Activated CD4-positive, alpha-beta T cell treated with anti-CD3 and anti-CD28 coated beads for 48 hours (primary cell): ENCODE results near the gene SLC31A2.

Source experiments
- DNase-seq: peaks from one replicate; pipeline ENCODE4 v3.0.0-alpha.2; 2020

Gene SLC31A2

GRCh38 chr9:113151696-113152630 lies 1.2 kb downstream of the SLC31A2 start:
- DNase-seq, result no peak

- no peak for DNase-seq
Measured at GRCh38 chr9:113152699-113153098, 1.9 kb downstream of the SLC31A2 start.

DNA sequence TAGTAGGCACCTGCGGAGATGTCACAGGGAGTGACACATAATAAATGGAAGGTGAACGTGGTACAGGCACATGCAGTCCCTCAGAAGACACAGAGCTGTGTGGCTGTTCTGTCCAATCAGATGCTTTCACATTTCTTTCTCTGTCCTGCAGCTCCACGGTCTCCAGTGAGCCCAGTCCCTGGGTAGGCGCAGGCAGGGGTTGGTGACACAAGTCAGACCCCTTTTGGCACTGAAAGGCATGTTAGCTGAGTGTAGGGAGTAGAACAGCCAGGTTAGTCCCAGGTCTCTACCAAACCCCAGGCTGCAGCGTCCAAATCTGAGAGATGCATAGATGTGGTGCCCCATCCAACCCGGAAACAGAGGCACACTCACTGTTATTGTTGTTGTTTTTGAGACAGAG lies 2.8 kb downstream of the SLC31A2 start:
- DNase-seq, result no peak

- DNase-seq, result no peak
Measured at GRCh38 chr9:113154471-113154870, 3.7 kb downstream of the SLC31A2 start.

DNA sequence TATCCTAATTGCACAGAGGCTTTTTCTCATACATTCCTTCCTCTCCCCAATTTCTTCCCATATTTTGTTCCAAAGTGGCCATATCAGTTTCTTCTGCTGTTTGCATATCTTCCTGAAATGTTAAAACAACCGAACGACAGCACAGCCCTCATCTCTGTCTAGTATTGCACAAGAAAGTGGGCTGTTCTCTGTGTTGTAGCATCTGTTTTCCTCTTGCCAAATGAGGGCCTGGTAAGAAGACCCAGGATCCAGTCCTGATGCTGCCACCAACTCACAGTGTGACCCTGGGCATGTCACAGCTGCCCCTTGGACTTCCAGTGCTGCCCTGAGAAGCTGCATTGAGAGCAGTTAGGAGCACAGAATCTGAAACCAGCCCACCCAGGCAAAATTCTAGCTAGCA lies 4.1 kb downstream of the SLC31A2 start:
- no peak for DNase-seq

DNA sequence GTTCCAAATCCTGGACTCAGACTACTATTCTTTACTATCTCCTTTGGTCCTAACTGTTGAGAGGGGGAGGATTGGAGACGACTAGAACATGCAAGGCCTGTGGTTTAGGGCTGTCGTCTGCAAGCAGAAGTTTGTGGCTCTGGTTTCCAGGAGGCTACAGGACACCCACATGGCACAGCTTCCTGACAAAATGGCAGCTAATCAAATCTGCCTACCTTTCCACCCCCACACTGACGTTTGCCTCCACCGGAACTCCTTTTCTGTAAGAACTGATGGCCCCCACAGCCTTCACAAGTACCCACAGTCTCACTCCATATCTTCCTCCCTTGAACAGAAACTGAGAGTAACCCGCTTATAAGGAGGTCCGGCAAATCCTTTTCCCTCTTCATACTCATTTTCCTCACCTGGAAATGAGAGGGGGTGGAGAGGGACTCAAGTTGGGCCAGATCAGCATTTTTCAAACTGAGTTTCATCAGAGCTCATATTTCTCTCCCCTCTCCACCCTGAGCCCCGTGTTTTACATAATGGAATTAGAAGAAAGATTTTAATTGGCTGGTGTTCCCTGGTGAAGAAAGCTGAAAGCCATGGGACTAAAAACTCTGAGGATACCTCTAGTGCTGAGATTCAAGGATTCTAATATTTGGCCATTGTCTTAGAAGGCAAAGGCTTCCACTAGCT lies 5.2 kb downstream of the SLC31A2 start:
- DNase-seq, result peak; percentile 58

GRCh38 chr9:113156880-113157279 lies 6.1 kb downstream of the SLC31A2 start:
- DNase-seq, result no peak

DNA sequence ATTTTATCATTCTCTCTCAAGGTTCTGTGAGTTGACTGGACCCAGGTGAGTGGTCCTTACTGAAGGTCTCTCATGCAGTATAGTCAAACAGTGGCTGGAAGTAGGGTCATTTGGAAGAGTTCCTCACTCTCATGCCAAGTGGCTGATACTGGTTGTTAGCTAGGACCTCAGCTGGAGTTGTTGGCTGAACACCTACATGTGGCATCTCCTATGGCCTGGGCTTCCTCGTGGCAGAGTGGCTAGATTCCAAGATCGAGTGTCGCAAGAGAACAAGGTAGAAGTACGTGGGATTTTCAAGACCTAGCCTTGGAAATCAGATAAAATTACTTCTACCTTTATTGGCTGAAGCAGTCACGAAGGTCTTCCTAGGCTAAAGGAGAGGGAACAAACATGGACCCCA lies 7.6 kb downstream of the SLC31A2 start:
- no peak for DNase-seq

DNA sequence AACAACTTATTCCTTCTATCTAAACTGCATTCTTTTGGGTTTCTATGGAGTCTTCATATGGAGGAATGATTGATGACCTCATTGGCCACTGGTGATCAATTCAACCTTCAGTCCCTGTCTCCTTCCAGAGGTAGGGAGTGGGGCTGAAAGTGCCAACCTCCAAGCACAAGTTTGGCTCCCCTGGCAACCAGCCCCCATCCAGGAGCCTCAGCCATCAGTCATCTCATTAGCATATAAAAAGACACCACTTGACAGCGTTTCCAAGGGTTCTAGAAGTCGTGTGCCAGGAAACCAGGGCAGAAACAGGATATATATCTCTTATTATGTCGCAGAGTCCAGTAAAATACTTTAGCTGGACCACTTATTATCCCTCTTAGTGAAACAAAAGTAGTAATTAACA lies 9.8 kb downstream of the SLC31A2 start:
- no peak for DNase-seq

DNA sequence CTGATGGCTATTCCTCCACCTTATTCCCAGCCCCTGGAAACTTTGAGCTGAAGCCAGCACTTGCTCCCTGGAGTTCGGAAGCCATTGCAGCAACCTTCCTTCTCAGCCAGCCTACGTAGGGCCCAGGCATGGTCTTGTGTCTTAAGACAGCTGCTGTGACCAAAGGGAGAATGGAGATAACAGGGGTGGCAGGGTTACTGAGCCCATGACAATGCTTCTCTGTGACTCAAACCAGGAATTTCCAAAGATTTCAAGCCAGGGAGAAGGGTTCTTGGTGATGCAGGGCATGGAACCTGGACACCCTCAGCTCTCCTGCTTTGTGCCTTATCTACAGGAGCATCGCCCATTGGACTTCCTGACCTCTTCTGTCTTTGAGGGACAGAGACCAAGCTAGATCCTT lies 12.2 kb downstream of the SLC31A2 start:
- no peak for DNase-seq

DNA sequence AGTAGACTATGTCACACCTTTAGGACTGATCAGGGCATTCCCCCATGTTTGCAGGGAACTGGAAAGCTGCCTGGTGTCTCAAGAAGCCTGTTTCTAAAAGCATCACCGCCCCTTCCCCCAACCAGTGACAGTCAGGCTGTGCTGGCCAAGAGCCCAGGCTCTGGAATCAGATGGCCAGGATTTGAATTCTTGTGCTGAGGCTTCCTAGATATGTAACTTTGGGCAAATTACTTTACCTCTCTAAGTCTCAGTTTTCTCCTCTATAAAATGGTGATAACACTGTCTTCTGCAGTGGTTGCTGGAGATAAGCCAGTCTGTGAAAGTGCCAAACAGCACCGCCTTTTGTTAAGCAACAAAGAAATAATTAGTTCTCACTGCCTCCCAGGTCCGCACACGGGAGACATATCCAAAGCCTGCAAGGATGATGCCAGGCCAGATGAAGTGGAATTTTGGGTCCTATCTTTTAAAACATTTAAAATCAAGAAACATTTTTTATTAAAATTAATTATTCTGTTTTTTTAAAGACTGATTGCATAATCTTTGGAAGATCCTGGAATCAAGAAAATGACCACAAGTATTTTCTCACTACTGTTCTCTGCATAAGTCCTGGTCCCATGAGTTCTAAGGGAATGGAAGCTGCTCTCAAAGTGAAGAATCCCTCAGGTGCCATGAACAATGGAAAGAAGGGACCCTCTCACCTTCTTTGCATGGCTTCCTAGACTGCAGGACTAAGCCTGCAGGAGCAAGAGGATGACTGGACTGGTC lies 13.9 kb downstream of the SLC31A2 start:
- DNase-seq, result no peak

- DNase-seq, result no peak
Measured at GRCh38 chr9:113166039-113166438, 15.2 kb downstream of the SLC31A2 start.

- DNase-seq, result no peak
Measured at GRCh38 chr9:113168809-113169208, 18.0 kb downstream of the SLC31A2 start.

- no peak for DNase-seq
Measured at GRCh38 chr9:113173341-113173740, 22.5 kb downstream of the SLC31A2 start.

DNA sequence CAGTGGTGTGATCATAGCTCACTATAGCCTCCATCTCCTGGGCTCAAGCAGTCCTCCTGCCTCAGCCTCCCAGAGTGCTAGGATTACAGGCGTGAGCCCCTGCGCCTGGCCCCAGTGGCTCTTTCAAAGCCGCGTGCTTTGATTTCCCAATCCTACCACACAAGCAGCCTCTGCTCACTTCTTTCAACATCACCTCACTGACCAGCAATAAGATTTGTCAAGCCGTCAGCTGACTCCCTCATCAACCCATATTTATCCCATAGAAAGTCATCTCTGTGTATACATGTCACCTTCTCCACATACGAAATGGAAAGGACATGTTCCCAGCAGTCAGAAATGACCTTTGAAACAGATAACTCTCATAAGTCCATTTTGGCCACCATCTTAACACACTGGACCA lies 26.0 kb downstream of the SLC31A2 start:
- no peak for DNase-seq

GRCh38 chr9:113177251-113177650 lies 26.4 kb downstream of the SLC31A2 start:
- DNase-seq, result no peak

- no peak for DNase-seq
Measured at GRCh38 chr9:113178087-113178486, 27.3 kb downstream of the SLC31A2 start.

GRCh38 chr9:113179839-113180238 lies 29.0 kb downstream of the SLC31A2 start:
- no peak for DNase-seq

DNA sequence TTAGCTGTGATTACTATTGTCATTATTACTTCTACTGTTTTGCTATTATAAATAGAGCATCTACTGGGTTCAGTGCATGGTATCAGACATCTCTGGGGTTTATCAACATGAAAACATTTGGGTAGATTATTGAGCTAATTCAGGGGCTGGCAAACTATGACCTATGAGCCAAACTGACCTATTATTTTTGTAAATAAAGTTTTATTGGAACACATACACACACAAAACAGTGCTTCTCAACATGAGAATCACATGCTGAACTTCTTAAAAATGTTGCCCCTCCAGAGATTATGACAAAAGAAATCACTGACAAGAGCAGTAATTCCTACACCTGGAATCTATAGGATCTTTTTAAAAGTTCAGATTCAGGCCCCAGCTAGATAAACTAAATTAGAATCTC lies 30.4 kb downstream of the SLC31A2 start:
- no peak for DNase-seq

DNA sequence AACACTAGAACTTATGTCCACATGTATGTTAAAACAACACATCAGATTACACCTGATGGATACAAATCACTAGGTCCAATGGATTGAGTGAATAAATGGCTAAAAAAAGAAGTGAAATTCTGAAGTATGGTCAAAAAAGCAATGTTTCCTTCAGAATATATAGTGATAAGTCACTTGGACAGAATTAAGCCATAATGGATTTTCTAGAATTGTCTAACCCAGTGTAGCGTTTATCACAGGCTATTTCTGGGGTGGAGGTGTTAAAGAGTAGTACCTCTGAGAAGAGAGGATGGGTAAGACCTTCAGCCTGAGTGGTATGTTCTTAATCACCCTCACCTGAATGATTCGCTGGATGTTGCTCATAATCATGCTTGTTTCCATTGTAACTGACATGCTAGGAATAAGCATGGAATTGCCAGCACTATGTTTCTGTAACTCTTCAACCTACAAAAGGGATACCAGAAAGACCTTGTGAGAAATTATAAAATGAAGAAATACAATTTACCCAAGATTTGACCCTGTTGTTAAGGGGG lies 33.2 kb downstream of the SLC31A2 start:
- DNase-seq, result no peak

DNA sequence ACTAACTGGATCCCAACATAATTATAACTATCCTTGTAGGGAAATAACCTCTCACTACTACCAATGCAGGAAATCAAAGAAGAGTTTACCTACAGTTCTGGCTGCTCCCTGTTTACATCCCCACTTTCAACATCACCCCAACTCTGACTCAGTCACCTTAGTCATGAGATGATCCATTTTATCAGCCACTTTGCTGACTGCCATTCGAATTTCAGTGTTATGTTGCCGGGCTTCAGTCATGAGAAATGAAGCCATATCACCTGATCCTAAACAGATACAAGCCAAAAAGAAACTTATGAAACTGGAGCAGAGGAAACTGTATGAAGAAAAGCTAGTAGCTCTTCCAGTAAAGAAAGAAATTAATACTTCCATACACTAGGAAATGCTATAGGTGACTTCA lies 33.7 kb downstream of the SLC31A2 start:
- no peak for DNase-seq

GRCh38 chr9:113185271-113185670 lies 34.5 kb downstream of the SLC31A2 start:
- DNase-seq, result no peak

- DNase-seq, result no peak
Measured at GRCh38 chr9:113186137-113186755, 35.4 kb downstream of the SLC31A2 start.
